Endometrium (tissue), 2 donors: ENCODE measurements around the gene ATP5PD.

ENCODE experiments used
- FAIRE-seq: peaks from 2 replicates; lab custom pipeline; 2012; peaks lifted over from hg19 to GRCh38; lab: Jason Lieb, UNC
- donor health status: control.
- donor health status: control.

Gene ATP5PD

DNA sequence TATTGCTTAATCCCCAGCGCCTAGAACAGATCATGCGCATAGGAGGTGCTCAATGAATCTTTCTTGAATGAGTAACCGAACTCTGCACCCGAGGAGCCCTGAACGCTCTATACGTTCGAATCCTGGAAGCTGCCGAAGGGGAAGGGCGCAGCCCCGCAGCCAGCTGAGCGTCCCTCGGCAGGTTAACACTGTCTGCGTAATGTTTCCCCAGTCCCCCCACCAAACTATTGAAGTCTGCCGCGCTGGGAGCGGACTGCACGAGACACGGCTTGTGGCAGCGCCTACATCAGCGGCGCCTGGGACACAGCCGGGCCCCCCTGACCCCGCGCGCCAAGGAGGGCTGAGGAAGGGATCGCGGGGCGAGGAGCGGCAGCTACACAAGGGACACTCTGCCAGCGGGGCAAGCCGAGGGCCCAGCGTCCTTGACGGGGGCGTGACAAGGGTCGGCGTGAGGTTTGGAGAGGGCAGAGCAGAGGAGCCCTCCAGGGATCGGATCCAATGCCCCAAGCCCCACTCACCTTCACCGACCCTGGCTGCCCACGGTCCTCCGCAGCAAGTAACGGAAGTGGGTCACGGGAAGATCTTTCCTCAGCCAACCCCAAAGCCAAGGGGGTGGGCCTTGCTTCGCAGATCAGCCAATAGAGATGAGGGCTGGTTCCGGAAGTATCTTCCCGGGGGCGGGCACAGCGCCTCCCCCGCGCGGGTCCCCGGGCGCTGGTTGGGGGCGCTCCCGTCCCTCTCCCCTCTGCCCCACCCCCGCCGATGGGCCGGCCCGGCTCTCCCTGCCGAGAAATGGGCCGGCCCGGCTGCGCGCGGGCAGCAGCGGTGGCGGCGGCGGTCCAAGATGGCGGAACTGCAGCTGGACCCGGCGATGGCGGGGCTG lies at the start of gene ATP5PD, which contains the start of gene KCTD2:
Gene ATP5PD (minus strand): TSS at position 563 of the 883 bp plus-strand sequence. CDS start 4,319 bp downstream, outside the sequence.
Gene KCTD2 (plus strand): TSS at position 819 of the 883 bp plus-strand sequence. CDS start 26 bp downstream, at position 845.
- FAIRE-seq, result peak; percentile 15

- no peak for FAIRE-seq
These were observed 49.4 kb upstream of the ATP5PD start for GRCh38 chr17:75096082-75096625.

DNA sequence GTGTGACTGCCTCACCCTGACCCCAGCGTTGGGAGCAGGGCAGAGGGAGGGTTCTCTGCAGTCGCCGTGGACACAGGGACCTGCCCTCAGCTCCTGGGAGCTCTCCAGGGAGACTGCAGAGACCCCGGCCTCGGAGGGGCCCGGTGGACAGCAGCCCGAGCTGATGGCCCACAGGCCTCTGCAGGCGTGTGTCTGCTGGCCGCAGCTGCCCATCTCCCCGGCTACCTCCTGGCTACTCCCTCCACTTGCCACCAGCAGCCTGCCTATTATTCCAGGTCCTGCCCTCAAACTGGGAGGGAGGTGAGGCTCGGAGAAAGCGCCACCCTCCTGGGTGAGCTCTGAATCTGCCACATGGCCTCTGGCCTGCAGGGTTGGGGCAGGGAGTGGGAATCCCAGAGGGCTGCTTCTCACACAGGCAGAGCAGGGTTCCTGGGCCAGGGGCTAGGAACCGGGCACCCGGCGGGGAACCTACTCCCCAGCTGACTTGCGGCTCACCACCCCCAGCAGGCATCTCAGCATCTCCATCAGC lies 48.2 kb upstream of the ATP5PD start:
- no peak for FAIRE-seq

DNA sequence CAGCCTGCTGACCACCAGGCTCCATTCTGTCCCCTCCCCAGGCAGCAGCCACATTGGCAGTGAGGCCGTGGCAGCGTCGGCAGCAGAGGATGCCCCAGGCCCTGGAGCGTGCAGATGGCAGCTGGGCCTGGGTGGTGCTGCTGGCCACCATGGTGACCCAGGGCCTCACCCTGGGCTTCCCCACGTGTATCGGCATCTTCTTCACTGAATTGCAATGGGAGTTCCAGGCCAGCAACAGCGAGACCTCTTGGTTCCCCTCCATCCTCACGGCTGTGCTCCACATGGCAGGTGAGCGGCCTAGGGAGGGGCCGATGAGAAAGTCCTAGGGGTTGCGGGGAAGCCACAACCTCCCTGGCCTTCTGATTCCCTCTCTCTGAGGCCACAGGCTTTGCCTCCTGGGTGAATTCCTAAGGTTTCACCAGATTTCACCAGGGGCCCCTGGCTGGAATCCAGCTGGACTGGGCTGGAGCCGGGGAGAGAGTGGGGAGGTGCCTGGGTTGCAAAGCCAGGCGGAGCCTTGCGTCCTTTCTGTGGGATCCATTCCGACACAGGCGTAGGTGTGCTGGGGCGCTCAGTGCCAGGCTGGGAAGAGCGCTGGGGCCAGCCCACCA lies 46.9 kb upstream of the ATP5PD start:
- no peak for FAIRE-seq

DNA sequence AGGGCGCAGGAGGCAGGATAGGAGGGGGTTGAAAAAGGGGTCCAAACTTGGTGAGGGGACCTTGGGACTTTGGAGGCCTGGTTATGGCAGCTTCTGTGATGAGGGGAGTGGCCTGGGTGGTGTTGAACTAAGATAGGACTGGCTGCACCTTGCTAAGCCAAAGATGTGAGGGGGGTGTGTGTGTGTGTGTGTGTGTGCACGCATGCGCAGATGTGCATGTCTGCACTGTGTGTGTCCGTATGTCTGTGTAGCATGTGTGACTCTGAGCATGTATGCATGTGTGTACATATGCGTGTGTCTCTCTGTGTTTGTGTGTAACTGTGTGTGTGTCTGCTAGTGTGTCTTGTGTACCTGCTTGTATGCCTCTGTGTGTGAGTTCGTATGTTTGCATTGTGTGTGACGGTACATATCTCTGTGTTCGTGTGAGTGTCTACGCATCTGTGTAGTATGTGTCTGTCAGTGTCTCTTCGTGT lies 45.1 kb upstream of the ATP5PD start:
- FAIRE-seq, result no peak

DNA sequence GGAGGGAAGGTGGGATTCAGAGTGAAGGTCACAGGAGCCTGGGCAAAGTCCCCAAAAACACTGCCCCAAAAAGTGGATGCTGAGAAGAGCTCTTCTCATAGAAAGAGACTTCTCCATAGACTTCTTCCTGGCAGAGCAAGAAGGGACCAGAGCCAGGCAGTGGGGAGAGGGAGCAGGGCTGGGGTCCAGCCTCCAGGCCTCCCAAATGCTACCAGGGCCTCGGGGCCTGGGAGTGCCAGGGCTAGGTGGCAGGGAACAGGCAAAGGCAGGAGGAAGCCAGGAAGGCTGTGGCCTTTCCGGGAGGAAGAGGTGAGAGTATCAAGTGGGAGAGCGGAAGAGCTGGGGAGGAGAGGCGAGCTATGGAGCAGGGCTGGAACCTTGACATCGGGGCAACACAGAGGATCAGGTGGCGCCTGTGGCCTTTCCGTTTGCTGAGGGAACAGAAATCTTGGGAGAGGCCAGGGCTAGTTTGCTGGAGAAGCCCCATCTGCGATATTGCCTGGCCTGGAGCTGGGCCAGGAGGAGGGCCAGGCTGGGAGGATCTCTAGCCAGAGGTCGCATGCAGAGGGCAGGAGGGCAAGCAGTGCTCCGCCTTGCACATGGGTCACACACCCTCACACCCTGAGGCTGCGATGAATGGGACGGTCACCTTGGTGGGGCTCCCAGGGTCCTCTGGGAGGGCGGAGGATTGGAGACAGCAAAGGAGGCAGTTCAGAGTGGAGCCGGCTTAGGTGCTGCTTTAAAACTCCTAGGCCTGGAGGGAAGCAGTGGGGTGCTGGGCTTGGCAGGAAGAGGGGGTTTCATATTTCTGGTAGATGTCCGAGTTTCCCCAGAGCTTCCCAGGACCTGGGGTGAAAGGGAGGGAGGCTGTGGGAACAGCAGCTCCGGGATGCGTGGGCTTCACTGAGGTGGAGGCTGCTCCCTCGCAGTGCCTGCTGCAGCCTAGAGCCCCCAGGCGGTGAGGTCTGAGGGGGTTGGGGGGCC lies 44.4 kb upstream of the ATP5PD start:
- no peak for FAIRE-seq

GRCh38 chr17:75088465-75089417 lies 42.0 kb upstream of the ATP5PD start:
- no peak for FAIRE-seq

GRCh38 chr17:75087558-75088453 lies 41.0 kb upstream of the ATP5PD start, which contains the start of gene SLC16A5:
TSS of gene SLC16A5 (plus strand) at chr17:75087954. CDS start at chr17:75093637, 5,683 bp downstream.
- no peak for FAIRE-seq

DNA sequence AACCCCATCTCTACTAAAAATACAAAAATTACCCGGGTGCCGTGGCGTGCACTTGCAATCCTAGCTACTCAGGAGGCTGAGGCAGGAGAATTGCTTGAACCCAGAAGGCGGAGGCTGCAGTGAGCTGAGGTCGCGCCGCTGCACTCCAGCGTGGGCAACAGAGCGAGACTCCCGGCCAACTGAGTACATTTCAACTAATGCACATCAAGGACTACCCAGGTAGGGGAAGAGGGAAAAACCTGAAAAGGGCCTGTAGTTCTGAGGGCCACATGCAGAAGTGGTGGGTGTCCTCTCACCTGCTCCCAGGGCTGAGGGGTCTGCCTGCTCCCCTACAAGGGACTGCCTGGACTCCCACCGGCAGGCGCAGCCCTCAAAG lies 40.4 kb upstream of the ATP5PD start:
- no peak for FAIRE-seq

GRCh38 chr17:75086496-75087181 lies 39.9 kb upstream of the ATP5PD start:
- FAIRE-seq, result no peak

GRCh38 chr17:75084039-75084660 lies 37.4 kb upstream of the ATP5PD start:
- no peak for FAIRE-seq

DNA sequence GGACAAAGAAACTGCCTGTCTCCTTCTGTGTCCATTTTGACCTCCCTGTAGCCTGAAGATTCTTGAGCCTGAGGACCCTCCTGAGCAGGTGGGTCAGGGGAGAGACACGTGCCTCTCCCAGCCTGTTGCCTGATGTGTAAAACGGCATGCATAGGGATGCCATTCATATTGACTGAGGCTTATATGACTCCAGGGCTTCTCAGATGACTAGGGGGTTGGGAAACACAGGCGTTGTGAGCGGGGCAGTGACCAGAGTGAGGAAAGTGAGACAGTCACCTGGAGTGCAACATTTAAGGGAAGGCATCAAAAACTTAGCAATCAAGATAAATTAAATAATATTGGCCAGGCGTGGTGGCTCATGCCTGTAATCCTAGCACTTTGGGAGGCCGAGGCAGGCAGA lies 35.9 kb upstream of the ATP5PD start:
- no peak for FAIRE-seq

- FAIRE-seq, result no peak
These were observed 35.1 kb upstream of the ATP5PD start for GRCh38 chr17:75081611-75082540.

GRCh38 chr17:75079023-75079373 lies 32.2 kb upstream of the ATP5PD start:
- FAIRE-seq, result no peak

DNA sequence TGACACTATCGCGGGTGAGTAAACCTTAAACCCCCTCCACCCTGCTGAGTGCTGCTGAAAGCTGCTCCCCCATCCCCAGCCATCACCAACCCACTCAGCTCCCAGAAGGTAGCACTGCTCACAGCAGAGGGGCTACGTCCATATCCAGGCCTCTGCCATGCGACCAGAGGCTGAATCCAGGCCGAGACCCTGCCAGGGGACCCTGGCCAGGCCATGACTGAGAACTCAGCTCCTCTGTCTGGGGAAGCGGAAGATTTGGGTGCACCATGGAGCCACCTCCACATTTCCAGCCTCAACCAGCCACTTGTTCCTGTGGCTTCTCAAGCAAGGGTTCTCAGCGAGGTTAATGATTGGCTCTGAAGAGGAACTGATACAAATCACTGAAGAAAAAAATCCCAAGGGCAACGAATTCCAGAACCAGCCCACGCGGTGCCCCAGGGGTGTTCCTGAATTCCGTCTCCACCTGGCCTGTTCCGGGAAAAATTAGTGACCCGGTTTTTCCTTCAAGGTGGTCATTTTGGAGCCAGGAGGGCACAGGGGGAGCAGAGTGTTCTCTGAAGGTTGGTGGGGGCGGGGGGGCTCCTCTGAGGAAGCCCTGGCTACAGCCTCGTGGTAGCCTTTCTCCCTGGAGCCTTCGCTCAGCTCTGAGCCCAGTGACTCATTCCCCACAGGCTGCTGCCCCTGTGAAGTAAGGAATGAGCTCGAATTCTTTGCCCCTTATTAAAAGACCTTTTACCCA lies 31.7 kb upstream of the ATP5PD start:
- no peak for FAIRE-seq
